HEK293 (cell line): ENCODE data around the gene INAVA.

Experiments used
- CTCF ChIA-PET: fragments of 350-600 bp; formaldehyde crosslinking; extraction: SDS; loops from one replicate; lab custom pipeline; 2021; ENCODE audit warnings: antibody characterized with exemption; lab: Yijun Ruan, JAX
- POLR2A ChIA-PET: fragments of 300-600 bp; formaldehyde crosslinking; extraction: SDS; loops from one replicate; lab custom pipeline; 2020; ENCODE audit warnings: antibody characterized with exemption, inconsistent platforms; lab: Yijun Ruan, JAX
- H3K27ac ChIP-seq: fragments of 200-500 bp; sonication (Bioruptor generic); 2 replicates; pipeline ENCODE4 v1.5.1; 2014; ENCODE audit warnings: low read depth, low read length, control low read depth, inconsistent platforms; ENCODE audit errors: extremely low read depth
- H3K36me3 ChIP-seq, 2 experiments: fragments of 200-500 bp in 1 of 2; sonication (Bioruptor generic) in 1 of 2; 1 replicate in 1 of 2; 2 replicates in 1 of 2; pipeline ENCODE4 v1.5.1; 2014 to 2017; ENCODE audit warnings: inconsistent platforms in 2 of 2, low read length in 2 of 2; ENCODE audit not compliant: control insufficient read depth in 2 of 2, insufficient read depth in 1 of 2
- H3K4me1 ChIP-seq: fragments of 200-500 bp; sonication (Bioruptor generic); 2 replicates; pipeline ENCODE4 v1.5.1; 2014; ENCODE audit warnings: mild to moderate bottlenecking, low read length, inconsistent platforms; ENCODE audit not compliant: control insufficient read depth, insufficient read depth
- H3K4me3 ChIP-seq: 2 replicates; pipeline ENCODE4 v1.5.1; 2011; ENCODE audit warnings: low read depth, mild to moderate bottlenecking, control low read depth, low read length, moderate library complexity
- H3K9me3 ChIP-seq: fragments of 200-500 bp; sonication (Bioruptor generic); 2 replicates; pipeline ENCODE4 v1.5.1; 2014; ENCODE audit warnings: low read depth, low read length, inconsistent platforms; ENCODE audit not compliant: control insufficient read depth, insufficient read depth
- FEZF1 ChIP-seq: fragments of 450-650 bp; formaldehyde crosslinking; IDR thresholded peaks from 2 replicates; pipeline ENCODE4 v1.5.1; 2016; ENCODE audit warnings: missing biosample characterization, missing genetic modification characterization
- GLIS2 ChIP-seq: fragments of 450-650 bp; formaldehyde crosslinking; IDR thresholded peaks from 2 replicates; pipeline ENCODE4 v1.5.1; 2016; ENCODE audit warnings: missing biosample characterization, missing genetic modification characterization
- OVOL3 ChIP-seq: fragments of 450-650 bp; formaldehyde crosslinking; IDR thresholded peaks from 2 replicates; pipeline ENCODE4 v1.5.1; 2016; ENCODE audit warnings: missing biosample characterization, missing genetic modification characterization
- SCRT1 ChIP-seq: fragments of 450-650 bp; formaldehyde crosslinking; IDR thresholded peaks from 2 replicates; pipeline ENCODE4 v1.5.1; 2016; ENCODE audit warnings: missing biosample characterization, missing genetic modification characterization, borderline replicate concordance
- WT1 ChIP-seq: fragments of 450-650 bp; formaldehyde crosslinking; IDR thresholded peaks from 2 replicates; pipeline ENCODE4 v1.5.1; 2016; ENCODE audit warnings: missing biosample characterization, missing genetic modification characterization
- ZBTB44 ChIP-seq: fragments of 450-650 bp; IDR thresholded peaks from 2 replicates; pipeline ENCODE4 v1.5.1; 2018; ENCODE audit warnings: missing biosample characterization, mild to moderate bottlenecking, missing genetic modification characterization
- ZIC2 ChIP-seq: fragments of 450-650 bp; formaldehyde crosslinking; IDR thresholded peaks from 2 replicates; pipeline ENCODE4 v1.5.1; 2016; ENCODE audit warnings: missing biosample characterization, missing genetic modification characterization
- ZNF146 ChIP-seq: fragments of 450-650 bp; formaldehyde crosslinking; IDR thresholded peaks from 2 replicates; pipeline ENCODE4 v1.5.1; 2016; ENCODE audit warnings: missing biosample characterization, missing genetic modification characterization
- ZNF174 ChIP-seq: fragments of 450-650 bp; formaldehyde crosslinking; IDR thresholded peaks from 2 replicates; pipeline ENCODE4 v1.5.0; 2017; ENCODE audit warnings: missing biosample characterization, mild to moderate bottlenecking, missing genetic modification characterization
- ZNF221 ChIP-seq: fragments of 450-650 bp; formaldehyde crosslinking; IDR thresholded peaks from 2 replicates; pipeline ENCODE4 v1.5.1; 2017; ENCODE audit warnings: missing biosample characterization, missing genetic modification characterization, borderline replicate concordance
- ZNF23 ChIP-seq: fragments of 450-650 bp; formaldehyde crosslinking; IDR thresholded peaks from 2 replicates; pipeline ENCODE4 v1.5.1; 2016; ENCODE audit warnings: missing biosample characterization, missing genetic modification characterization, borderline replicate concordance
- ZNF324 ChIP-seq: fragments of 450-650 bp; formaldehyde crosslinking; IDR thresholded peaks from 2 replicates; pipeline ENCODE4 v1.5.1; 2016; ENCODE audit warnings: missing biosample characterization, missing genetic modification characterization
- ZNF350 ChIP-seq: fragments of 450-650 bp; formaldehyde crosslinking; IDR thresholded peaks from 2 replicates; pipeline ENCODE4 v1.5.0; 2017; ENCODE audit warnings: missing biosample characterization, mild to moderate bottlenecking, missing genetic modification characterization
- ZNF354C ChIP-seq: fragments of 450-650 bp; formaldehyde crosslinking; IDR thresholded peaks from 2 replicates; pipeline ENCODE4 v1.5.1; 2016; ENCODE audit warnings: missing biosample characterization, missing genetic modification characterization, low read depth, borderline replicate concordance
- ZNF514 ChIP-seq: fragments of 450-650 bp; formaldehyde crosslinking; IDR thresholded peaks from 2 replicates; pipeline ENCODE4 v1.5.1; 2016; ENCODE audit warnings: missing biosample characterization, missing genetic modification characterization
- ZNF645 ChIP-seq: fragments of 450-650 bp; formaldehyde crosslinking; IDR thresholded peaks from 2 replicates; pipeline ENCODE4; 2016; ENCODE audit warnings: missing biosample characterization, missing genetic modification characterization
- ZNF658 ChIP-seq: fragments of 450-650 bp; formaldehyde crosslinking; IDR thresholded peaks from 2 replicates; pipeline ENCODE4; 2016; ENCODE audit warnings: missing biosample characterization, missing genetic modification characterization
- ZNF707 ChIP-seq: fragments of 450-650 bp; formaldehyde crosslinking; IDR thresholded peaks from 2 replicates; pipeline ENCODE4 v1.5.1; 2016; ENCODE audit warnings: missing biosample characterization, missing genetic modification characterization
- ZNF776 ChIP-seq: fragments of 450-650 bp; formaldehyde crosslinking; IDR thresholded peaks from 2 replicates; pipeline ENCODE4 v1.5.0; 2017; ENCODE audit warnings: missing biosample characterization, missing genetic modification characterization, borderline replicate concordance
- TF ChIP-seq, protein P1 (sequence below): fragments of 450-650 bp; formaldehyde crosslinking; IDR thresholded peaks from 2 replicates; pipeline ENCODE4 v1.5.0; 2017; ENCODE audit warnings: missing biosample characterization, missing genetic modification characterization, borderline replicate concordance
- TF ChIP-seq, protein P2 (sequence below): fragments of 450-650 bp; formaldehyde crosslinking; IDR thresholded peaks from 2 replicates; pipeline ENCODE4 v1.5.1; 2016; ENCODE audit warnings: missing biosample characterization, missing genetic modification characterization
- TF ChIP-seq, protein P3 (sequence below): fragments of 450-650 bp; formaldehyde crosslinking; IDR thresholded peaks from 2 replicates; pipeline ENCODE4 v1.5.1; 2016; ENCODE audit warnings: missing biosample characterization, missing genetic modification characterization

INAVA gene

DNA sequence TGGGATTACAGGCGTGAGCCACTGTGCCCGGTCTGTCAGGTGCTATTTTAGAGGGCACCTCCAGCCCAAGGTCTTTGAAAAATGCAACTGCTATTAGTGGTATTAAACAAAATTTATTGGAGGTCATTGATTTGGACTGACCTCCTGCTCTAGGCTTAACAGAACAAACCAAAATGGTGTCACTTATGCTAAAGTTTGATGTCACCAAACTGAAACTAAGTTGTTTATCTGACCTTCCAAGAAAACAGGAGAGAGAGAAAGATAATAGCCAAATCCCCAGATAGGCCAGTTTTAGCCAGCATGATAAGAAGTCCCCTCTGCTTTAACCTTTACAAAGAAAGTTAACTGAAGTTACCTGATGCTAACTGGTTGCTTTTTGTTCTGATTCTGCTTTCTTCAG, 8.1 kb upstream of the INAVA start (continued):
- TF ChIP-seq, protein P1, sequence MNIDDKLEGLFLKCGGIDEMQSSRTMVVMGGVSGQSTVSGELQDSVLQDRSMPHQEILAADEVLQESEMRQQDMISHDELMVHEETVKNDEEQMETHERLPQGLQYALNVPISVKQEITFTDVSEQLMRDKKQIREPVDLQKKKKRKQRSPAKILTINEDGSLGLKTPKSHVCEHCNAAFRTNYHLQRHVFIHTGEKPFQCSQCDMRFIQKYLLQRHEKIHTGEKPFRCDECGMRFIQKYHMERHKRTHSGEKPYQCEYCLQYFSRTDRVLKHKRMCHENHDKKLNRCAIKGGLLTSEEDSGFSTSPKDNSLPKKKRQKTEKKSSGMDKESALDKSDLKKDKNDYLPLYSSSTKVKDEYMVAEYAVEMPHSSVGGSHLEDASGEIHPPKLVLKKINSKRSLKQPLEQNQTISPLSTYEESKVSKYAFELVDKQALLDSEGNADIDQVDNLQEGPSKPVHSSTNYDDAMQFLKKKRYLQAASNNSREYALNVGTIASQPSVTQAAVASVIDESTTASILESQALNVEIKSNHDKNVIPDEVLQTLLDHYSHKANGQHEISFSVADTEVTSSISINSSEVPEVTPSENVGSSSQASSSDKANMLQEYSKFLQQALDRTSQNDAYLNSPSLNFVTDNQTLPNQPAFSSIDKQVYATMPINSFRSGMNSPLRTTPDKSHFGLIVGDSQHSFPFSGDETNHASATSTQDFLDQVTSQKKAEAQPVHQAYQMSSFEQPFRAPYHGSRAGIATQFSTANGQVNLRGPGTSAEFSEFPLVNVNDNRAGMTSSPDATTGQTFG (tag by site-specific recombination) = no peak
- TF ChIP-seq WT1 (tag by site-specific recombination) (no peak), ZNF707 (tag by site-specific recombination) (no peak), ZNF146 (tag by site-specific recombination) (no peak), ZNF658 (tag by site-specific recombination) (no peak), ZNF645 (tag by site-specific recombination) (no peak), ZIC2 (tag by site-specific recombination) (no peak), ZNF514 (no peak), ZNF776 (no peak), ZBTB44 (tag by site-specific recombination) (no peak), OVOL3 (tag by site-specific recombination) (no peak), ZNF23 (tag by site-specific recombination) (no peak), ZNF221 (no peak)
- TF ChIP-seq, protein P2, sequence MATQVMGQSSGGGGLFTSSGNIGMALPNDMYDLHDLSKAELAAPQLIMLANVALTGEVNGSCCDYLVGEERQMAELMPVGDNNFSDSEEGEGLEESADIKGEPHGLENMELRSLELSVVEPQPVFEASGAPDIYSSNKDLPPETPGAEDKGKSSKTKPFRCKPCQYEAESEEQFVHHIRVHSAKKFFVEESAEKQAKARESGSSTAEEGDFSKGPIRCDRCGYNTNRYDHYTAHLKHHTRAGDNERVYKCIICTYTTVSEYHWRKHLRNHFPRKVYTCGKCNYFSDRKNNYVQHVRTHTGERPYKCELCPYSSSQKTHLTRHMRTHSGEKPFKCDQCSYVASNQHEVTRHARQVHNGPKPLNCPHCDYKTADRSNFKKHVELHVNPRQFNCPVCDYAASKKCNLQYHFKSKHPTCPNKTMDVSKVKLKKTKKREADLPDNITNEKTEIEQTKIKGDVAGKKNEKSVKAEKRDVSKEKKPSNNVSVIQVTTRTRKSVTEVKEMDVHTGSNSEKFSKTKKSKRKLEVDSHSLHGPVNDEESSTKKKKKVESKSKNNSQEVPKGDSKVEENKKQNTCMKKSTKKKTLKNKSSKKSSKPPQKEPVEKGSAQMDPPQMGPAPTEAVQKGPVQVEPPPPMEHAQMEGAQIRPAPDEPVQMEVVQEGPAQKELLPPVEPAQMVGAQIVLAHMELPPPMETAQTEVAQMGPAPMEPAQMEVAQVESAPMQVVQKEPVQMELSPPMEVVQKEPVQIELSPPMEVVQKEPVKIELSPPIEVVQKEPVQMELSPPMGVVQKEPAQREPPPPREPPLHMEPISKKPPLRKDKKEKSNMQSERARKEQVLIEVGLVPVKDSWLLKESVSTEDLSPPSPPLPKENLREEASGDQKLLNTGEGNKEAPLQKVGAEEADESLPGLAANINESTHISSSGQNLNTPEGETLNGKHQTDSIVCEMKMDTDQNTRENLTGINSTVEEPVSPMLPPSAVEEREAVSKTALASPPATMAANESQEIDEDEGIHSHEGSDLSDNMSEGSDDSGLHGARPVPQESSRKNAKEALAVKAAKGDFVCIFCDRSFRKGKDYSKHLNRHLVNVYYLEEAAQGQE (tag by site-specific recombination) = no peak
- TF ChIP-seq, protein P3, sequence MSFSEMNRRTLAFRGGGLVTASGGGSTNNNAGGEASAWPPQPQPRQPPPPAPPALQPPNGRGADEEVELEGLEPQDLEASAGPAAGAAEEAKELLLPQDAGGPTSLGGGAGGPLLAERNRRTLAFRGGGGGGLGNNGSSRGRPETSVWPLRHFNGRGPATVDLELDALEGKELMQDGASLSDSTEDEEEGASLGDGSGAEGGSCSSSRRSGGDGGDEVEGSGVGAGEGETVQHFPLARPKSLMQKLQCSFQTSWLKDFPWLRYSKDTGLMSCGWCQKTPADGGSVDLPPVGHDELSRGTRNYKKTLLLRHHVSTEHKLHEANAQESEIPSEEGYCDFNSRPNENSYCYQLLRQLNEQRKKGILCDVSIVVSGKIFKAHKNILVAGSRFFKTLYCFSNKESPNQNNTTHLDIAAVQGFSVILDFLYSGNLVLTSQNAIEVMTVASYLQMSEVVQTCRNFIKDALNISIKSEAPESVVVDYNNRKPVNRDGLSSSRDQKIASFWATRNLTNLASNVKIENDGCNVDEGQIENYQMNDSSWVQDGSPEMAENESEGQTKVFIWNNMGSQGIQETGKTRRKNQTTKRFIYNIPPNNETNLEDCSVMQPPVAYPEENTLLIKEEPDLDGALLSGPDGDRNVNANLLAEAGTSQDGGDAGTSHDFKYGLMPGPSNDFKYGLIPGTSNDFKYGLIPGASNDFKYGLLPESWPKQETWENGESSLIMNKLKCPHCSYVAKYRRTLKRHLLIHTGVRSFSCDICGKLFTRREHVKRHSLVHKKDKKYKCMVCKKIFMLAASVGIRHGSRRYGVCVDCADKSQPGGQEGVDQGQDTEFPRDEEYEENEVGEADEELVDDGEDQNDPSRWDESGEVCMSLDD (tag by site-specific recombination) = no peak

DNA sequence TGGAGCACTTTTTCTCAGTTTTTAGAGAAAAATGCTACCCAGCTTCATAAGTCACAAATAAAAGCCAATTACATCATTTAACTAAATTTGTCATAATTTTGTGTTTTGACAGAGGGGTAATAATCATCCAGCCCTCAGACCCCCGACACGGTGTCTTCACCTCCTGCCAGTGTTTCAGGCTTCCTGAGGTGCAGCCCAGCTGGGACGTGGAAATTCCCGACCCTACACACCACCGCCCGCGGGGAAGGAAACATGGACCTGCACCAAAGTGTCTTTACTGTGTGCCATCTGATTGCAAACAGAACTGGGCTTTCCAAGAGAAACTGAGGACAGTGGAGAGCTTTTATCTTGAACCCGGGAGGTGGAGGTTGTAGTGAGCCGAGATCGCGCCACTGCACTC, 7.7 kb upstream of the INAVA start:
- POLR2A ChIA-PET = no interaction called here
- CTCF ChIA-PET = interaction anchor here (0.6 kb wide), 1 partner anchor 155 kb away, joined by 3 read pairs; no protein-coding TSS in a partner anchor
- no peak overlapping the region for H3K27ac ChIP-seq
- TF ChIP-seq ZNF350 (tag by site-specific recombination) (no peak), ZNF354C (no peak), SCRT1 (no peak), ZNF221 (no peak), FEZF1 (tag by site-specific recombination) (no peak), ZNF324 (tag by site-specific recombination) (no peak), GLIS2 (tag by site-specific recombination) (no peak), ZNF174 (tag by site-specific recombination) (no peak)
- TF ChIP-seq, protein P2 (tag by site-specific recombination) = no peak

More for the DNA sequence above, 7.7 kb upstream of the INAVA start:
- Histone ChIP-seq H3K4me3 (no peak overlapping the region), H3K9me3 (no peaks in the 10 kb centered on the region), H3K4me1 (no peaks in the 10 kb centered on the region), H3K36me3 (no peaks in the 10 kb centered on the region)
